Neuronal stem cell (in vitro differentiated cells): Measurements from ENCODE around the gene FBXO21.

Experiments
- DNase-seq: peaks from one replicate; pipeline ENCODE4 v3.0.0-alpha.2; 2013; ENCODE audit warnings: low spot score
- H2AFZ ChIP-seq: one replicate; pipeline ENCODE4 v1.6.1; 2013; ENCODE audit warnings: mild to moderate bottlenecking, low read length, inconsistent platforms
- H2AK5ac ChIP-seq: 2 replicates; pipeline ENCODE4 v1.6.1; 2013; ENCODE audit warnings: low read depth, mild to moderate bottlenecking, inconsistent platforms, low read length, moderate library complexity, mixed read lengths
- H2BK120ac ChIP-seq: 2 replicates; pipeline ENCODE4 v1.6.1; 2013; ENCODE audit warnings: low read depth, mild to moderate bottlenecking, inconsistent platforms, low read length, moderate library complexity, mixed read lengths
- H2BK12ac ChIP-seq: one replicate; pipeline ENCODE4 v1.6.1; 2013; ENCODE audit warnings: low read length, inconsistent platforms
- H2BK15ac ChIP-seq: 2 replicates; pipeline ENCODE4 v1.6.1; 2013; ENCODE audit warnings: mild to moderate bottlenecking, low read length, inconsistent platforms, mixed read lengths
- H2BK5ac ChIP-seq: one replicate; pipeline ENCODE4 v1.6.1; 2013; ENCODE audit warnings: inconsistent platforms, mild to moderate bottlenecking, low read length, moderate library complexity
- H3K14ac ChIP-seq: one replicate; pipeline ENCODE4 v1.6.1; 2013; ENCODE audit warnings: low read length, inconsistent platforms
- H3K18ac ChIP-seq: 2 replicates; pipeline ENCODE4 v1.6.1; 2013; ENCODE audit warnings: low read length, inconsistent platforms
- H3K23ac ChIP-seq: 2 replicates; pipeline ENCODE4 v1.6.1; 2013; ENCODE audit warnings: low read depth, mild to moderate bottlenecking, mixed read lengths, low read length, inconsistent platforms; ENCODE audit not compliant: poor library complexity
- H3K27ac ChIP-seq: replicated peaks from 3 replicates; pipeline ENCODE4 v1.5.1; 2013; ENCODE audit warnings: low read length, inconsistent platforms
- H3K27me3 ChIP-seq, 3 experiments: 2 replicates each; pipeline ENCODE4 v1.6.1; 2013; ENCODE audit warnings: low read length in 3 of 3, mild to moderate bottlenecking in 2 of 3, inconsistent platforms in 1 of 3, low read depth in 1 of 3, mixed read lengths in 1 of 3, moderate library complexity in 1 of 3; ENCODE audit not compliant: control insufficient read depth in 3 of 3, insufficient read depth in 3 of 3
- H3K36me3 ChIP-seq, 2 donors: replicated peaks in 1 of 2; 2 replicates each; pipeline ENCODE4 v1.6.1; 2013; ENCODE audit warnings: low read length in 2 of 2; ENCODE audit not compliant: control insufficient read depth in 2 of 2, insufficient read depth in 2 of 2
- H3K4ac ChIP-seq: 2 replicates; pipeline ENCODE4 v1.6.1; 2013; ENCODE audit warnings: inconsistent platforms, mild to moderate bottlenecking, low read length, moderate library complexity
- H3K4me1 ChIP-seq, 2 donors: 1 replicate in 1 of 2; 2 replicates in 1 of 2; pipeline ENCODE4 v1.6.1; 2013; ENCODE audit warnings: low read length in 2 of 2, low read depth in 1 of 2; ENCODE audit not compliant: control insufficient read depth in 2 of 2, insufficient read depth in 1 of 2
- H3K4me2 ChIP-seq: one replicate; pipeline ENCODE4 v1.6.1; 2013; ENCODE audit warnings: mild to moderate bottlenecking, low read length, inconsistent platforms; ENCODE audit not compliant: insufficient read depth, poor library complexity, severe bottlenecking
- H3K4me3 ChIP-seq, 2 donors: 2 replicates each; pipeline ENCODE4 v1.5.1; 2013; ENCODE audit warnings: low read length in 2 of 2, mild to moderate bottlenecking in 2 of 2, inconsistent platforms in 1 of 2, moderate library complexity in 1 of 2
- H3K79me1 ChIP-seq: one replicate; pipeline ENCODE4 v1.6.1; 2013; ENCODE audit warnings: low read depth, mild to moderate bottlenecking, inconsistent platforms, low read length, moderate library complexity
- H3K9ac ChIP-seq: one replicate; pipeline ENCODE4 v1.6.1; 2013; ENCODE audit warnings: mild to moderate bottlenecking, low read depth, low read length, inconsistent platforms; ENCODE audit not compliant: poor library complexity
- H3K9me3 ChIP-seq, 2 donors: replicated peaks in 1 of 2; 2 replicates each; pipeline versions ENCODE3 to v1.6.1; 2013; ENCODE audit warnings: low read length in 2 of 2, mild to moderate bottlenecking in 2 of 2, inconsistent platforms in 1 of 2, low read depth in 1 of 2, mixed read lengths in 1 of 2, moderate library complexity in 1 of 2; ENCODE audit not compliant: control insufficient read depth in 2 of 2, insufficient read depth in 1 of 2
- H4K8ac ChIP-seq: one replicate; pipeline ENCODE4 v1.6.1; 2013; ENCODE audit warnings: low read depth, mild to moderate bottlenecking, inconsistent platforms, low read length, moderate library complexity
- H4K91ac ChIP-seq: one replicate; pipeline ENCODE4 v1.6.1; 2013; ENCODE audit warnings: low read length, low read depth, mild to moderate bottlenecking, inconsistent platforms; ENCODE audit not compliant: poor library complexity
- WGBS, 2 donors: extraction: QIAGEN DNeasy Blood & Tissue Kit; methylation state at CpG; one replicate each; pipeline ENCODE4 v1.1.7; 2013; ENCODE audit warnings: missing lambda C conversion rate in 2 of 2, mixed read lengths in 1 of 2; ENCODE audit not compliant: insufficient read length in 2 of 2, insufficient replicate concordance in 1 of 2; ENCODE audit errors: extremely low coverage in 2 of 2; 5-methylcytosine and 5-hydroxymethylcytosine counted together

The FBXO21 gene

DNA sequence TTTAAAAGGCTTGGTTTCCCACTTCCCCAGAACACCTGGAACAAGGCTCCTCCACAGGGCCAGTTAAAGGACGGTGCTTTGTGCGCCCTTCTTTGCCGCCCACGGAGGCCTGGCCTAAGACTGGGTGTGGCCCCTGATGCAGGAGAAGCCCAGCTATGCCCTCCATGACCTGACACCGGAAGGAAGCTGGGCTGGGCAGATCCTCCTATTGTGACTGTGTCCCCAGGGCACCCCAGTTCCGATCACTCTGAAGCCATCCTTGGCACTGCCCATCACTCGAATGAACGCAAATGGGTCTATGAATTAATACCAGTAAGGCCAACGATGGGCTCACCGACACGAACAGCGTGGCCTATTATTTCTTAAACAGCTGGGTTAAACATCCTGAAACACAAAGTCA is 42.6 kb downstream of the FBXO21 start:
- Histone ChIP-seq H2AFZ (no peak overlapping the region), H2BK120ac (no peak overlapping the region), H3K23ac (no peak overlapping the region), H3K4me3 (no peak overlapping the region), H2BK15ac (no peak overlapping the region), H3K18ac (no peak overlapping the region), H2BK5ac (no peak overlapping the region), H4K8ac (no peak overlapping the region), H4K91ac (no peak overlapping the region), H3K27ac (no peak overlapping the region), H3K4me1 (peaks cover 0 to 3% of the 10 kb centered on the region in 2 donors), H2BK12ac (no peak overlapping the region), H3K27me3 (no peaks in the 10 kb centered on the region), H3K9ac (no peak overlapping the region), H2AK5ac (no peak overlapping the region), H3K4ac (no peak overlapping the region), H3K4me2 (no peak overlapping the region), H3K14ac (no peak overlapping the region), H3K79me1 (peaks cover 1% of the 10 kb centered on the region), H3K9me3 (no peaks in the 10 kb centered on the region), H3K36me3 (peaks cover 27 to 93% of the 10 kb centered on the region in 2 donors)
- WGBS, 2 donors: no CpG with 5 or more reads among the region's 12 CpGs
- no peak for DNase-seq

DNA sequence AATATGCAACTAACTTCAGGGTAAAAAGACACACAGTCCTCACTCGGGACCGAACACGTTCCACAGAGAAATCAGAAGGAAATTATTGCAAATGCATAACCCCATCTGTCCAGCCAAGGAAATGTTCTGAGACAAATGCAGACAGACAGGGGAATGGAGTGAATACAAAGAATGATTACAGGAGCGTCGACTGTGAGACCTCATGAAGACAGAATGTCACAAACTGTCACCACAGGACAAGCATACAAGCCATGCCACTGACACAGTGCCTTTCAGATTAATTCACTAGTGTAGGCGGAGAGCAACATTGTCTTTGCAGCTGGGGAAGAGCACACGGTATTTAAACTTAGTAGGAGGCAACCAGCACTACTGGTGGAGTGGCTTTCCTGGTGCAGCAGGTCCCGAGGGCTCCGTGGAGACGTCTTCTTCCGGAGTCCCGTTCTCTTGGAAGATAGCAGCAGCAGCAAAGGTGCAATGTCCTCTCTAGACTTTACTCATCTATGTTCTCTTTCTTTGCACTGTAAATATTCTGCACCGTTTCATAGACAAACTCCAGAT is 44.6 kb downstream of the FBXO21 start:
- no peak overlapping the region for H3K14ac ChIP-seq
- peaks cover 27 to 82% of the 10 kb centered on the region in 2 donors for H3K36me3 ChIP-seq
- no peak for DNase-seq
- no peaks in the 10 kb centered on the region for H3K27me3 ChIP-seq
- no peak overlapping the region for H2BK120ac ChIP-seq
- no peak overlapping the region for H3K9ac ChIP-seq
- H3K23ac ChIP-seq: no peak overlapping the region
- no peak overlapping the region for H2BK15ac ChIP-seq
- no peak overlapping the region for H3K18ac ChIP-seq
- H2BK12ac ChIP-seq: no peak overlapping the region
- no peak overlapping the region for H4K8ac ChIP-seq
- WGBS, 2 donors: no CpG with 5 or more reads among the region's 13 CpGs
- no peak overlapping the region for H3K4me3 ChIP-seq
- H2BK5ac ChIP-seq: no peak overlapping the region
- peaks cover 1% of the 10 kb centered on the region for H3K79me1 ChIP-seq
- H3K4me2 ChIP-seq: no peak overlapping the region
- H4K91ac ChIP-seq: no peak overlapping the region
- no peaks in the 10 kb centered on the region for H3K9me3 ChIP-seq
- H2AFZ ChIP-seq: no peak overlapping the region
- peaks cover 3% of the 10 kb centered on the region in 2 donors for H3K4me1 ChIP-seq
- no peak overlapping the region for H3K27ac ChIP-seq
- no peak overlapping the region for H2AK5ac ChIP-seq
- no peak overlapping the region for H3K4ac ChIP-seq

DNA sequence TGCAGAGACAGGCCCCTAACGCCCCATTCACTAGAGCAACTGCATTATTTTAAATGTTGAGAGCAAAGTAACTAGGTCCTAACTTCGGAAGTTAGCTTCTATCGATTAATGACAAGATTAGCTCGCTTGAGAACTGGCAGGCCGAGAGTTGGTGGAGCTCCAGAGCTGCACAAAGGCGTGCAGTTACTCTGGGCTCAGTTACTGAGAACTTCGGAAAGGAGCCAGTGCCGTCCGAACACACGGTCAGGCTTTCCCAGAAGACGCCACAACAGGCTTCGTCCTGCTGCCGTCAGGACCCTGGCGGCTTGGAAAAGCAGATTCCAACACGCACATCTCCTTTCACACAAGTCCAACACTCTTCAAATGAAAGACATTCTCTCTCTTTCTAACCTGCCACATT is 45.7 kb downstream of the FBXO21 start:
- no peak overlapping the region for H2BK120ac ChIP-seq
- no peak overlapping the region for H4K91ac ChIP-seq
- H3K4me3 ChIP-seq: no peak overlapping the region
- H4K8ac ChIP-seq: no peak overlapping the region
- no peak overlapping the region for H2BK5ac ChIP-seq
- H3K27me3 ChIP-seq: no peaks in the 10 kb centered on the region
- H3K4ac ChIP-seq: no peak overlapping the region
- no peak overlapping the region for H3K18ac ChIP-seq
- no peak overlapping the region for H2AK5ac ChIP-seq
- WGBS, 2 donors: no CpG with 5 or more reads among the region's 15 CpGs
- no peak overlapping the region for H2AFZ ChIP-seq
- no peaks in the 10 kb centered on the region for H3K9me3 ChIP-seq
- no peak overlapping the region for H3K9ac ChIP-seq
- H3K36me3 ChIP-seq: peaks cover 20 to 71% of the 10 kb centered on the region in 2 donors
- no peak overlapping the region for H3K14ac ChIP-seq
- no peak for DNase-seq
- H3K4me1 ChIP-seq: peaks cover 0 to 3% of the 10 kb centered on the region in 2 donors
- H2BK15ac ChIP-seq: no peak overlapping the region
- no peak overlapping the region for H3K23ac ChIP-seq
- no peak overlapping the region for H3K4me2 ChIP-seq
- no peak overlapping the region for H3K27ac ChIP-seq
- H2BK12ac ChIP-seq: no peak overlapping the region
- no peaks in the 10 kb centered on the region for H3K79me1 ChIP-seq

DNA sequence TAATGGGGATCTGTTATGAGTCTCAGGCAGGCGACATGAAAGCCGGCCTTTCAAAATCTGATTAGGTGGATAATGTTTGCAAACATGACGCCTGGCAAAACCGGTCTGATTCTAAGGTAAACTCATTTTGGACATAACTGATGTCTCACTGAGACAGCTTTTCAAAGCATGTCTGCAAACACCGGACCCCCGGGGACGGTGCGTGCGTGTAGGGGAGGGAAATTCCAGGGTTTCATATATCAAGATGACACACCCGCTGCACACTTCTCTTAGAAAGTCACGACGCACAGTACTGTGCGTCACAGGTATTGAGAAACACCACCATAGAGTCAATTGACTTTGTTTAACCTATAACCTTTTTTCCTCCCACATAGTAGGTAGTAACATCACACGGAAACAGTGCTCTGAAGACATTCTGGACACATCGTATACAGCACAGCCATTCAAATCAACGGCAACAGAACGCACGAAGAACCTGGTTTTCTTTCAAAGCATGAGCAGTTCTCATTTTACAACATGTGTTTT is 47.2 kb downstream of the FBXO21 start:
- H2BK15ac ChIP-seq: no peak overlapping the region
- no peaks in the 10 kb centered on the region for H3K9me3 ChIP-seq
- H3K4ac ChIP-seq: no peak overlapping the region
- no peak overlapping the region for H3K4me2 ChIP-seq
- peaks cover 0 to 3% of the 10 kb centered on the region in 2 donors for H3K4me1 ChIP-seq
- H3K18ac ChIP-seq: no peak overlapping the region
- H2BK5ac ChIP-seq: no peak overlapping the region
- no peak overlapping the region for H3K27ac ChIP-seq
- H3K27me3 ChIP-seq: no peaks in the 10 kb centered on the region
- no peak overlapping the region for H2AFZ ChIP-seq
- no peak overlapping the region for H2AK5ac ChIP-seq
- no CpG with 5 or more reads among the region's 18 CpGs for WGBS, 2 donors
- no peak overlapping the region for H4K8ac ChIP-seq
- no peak overlapping the region for H3K23ac ChIP-seq
- no peaks in the 10 kb centered on the region for H3K79me1 ChIP-seq
- no peak overlapping the region for H4K91ac ChIP-seq
- H3K9ac ChIP-seq: no peak overlapping the region
- H3K14ac ChIP-seq: no peak overlapping the region
- H3K36me3 ChIP-seq: peaks cover 17 to 56% of the 10 kb centered on the region in 2 donors
- DNase-seq: no peak
- no peak overlapping the region for H2BK12ac ChIP-seq
- no peak overlapping the region for H2BK120ac ChIP-seq
- no peak overlapping the region for H3K4me3 ChIP-seq
